IPS-20b (cell line): Measurements from ENCODE around the gene CAMSAP1.
"Not testable (repeated sequence)": the region's sequence is repeated elsewhere in the genome, so short reads cannot be mapped to it uniquely, and the experiment has no call there.

Experiments used
- H3K27ac ChIP-seq: one replicate; pipeline ENCODE4 v1.5.1; 2013; ENCODE audit warnings: low read length
- H3K27me3 ChIP-seq: 2 replicates; pipeline ENCODE4 v1.6.1; 2013; ENCODE audit warnings: mild to moderate bottlenecking, low read length, inconsistent platforms; ENCODE audit not compliant: insufficient read depth
- H3K36me3 ChIP-seq: 2 replicates; pipeline ENCODE4 v1.6.1; 2013; ENCODE audit warnings: low read depth, mild to moderate bottlenecking, inconsistent platforms, low read length, moderate library complexity; ENCODE audit not compliant: insufficient read depth
- H3K4me1 ChIP-seq: 2 replicates; pipeline ENCODE4 v1.6.1; 2013; ENCODE audit warnings: mild to moderate bottlenecking, control low read depth, inconsistent platforms, low read length, moderate library complexity; ENCODE audit not compliant: insufficient read depth
- H3K4me3 ChIP-seq: 2 replicates; pipeline ENCODE4 v1.5.1; 2013; ENCODE audit warnings: mild to moderate bottlenecking, low read length, inconsistent platforms
- H3K9ac ChIP-seq: 2 replicates; pipeline ENCODE4 v1.6.1; 2013; ENCODE audit warnings: low read depth, mild to moderate bottlenecking, inconsistent platforms, low read length, moderate library complexity
- H3K9me3 ChIP-seq: 2 replicates; pipeline ENCODE4 v1.6.1; 2013; ENCODE audit warnings: mild to moderate bottlenecking, low read depth, low read length, inconsistent platforms; ENCODE audit not compliant: insufficient read depth

The CAMSAP1 gene

GRCh38 chr9:135926402-135927194 lies 19.3 kb upstream of the CAMSAP1 start:
- H3K4me1 ChIP-seq, result no peaks in the 10 kb centered on the region
- no peak overlapping the region for H3K4me3 ChIP-seq
- no peaks in the 10 kb centered on the region for H3K9me3 ChIP-seq
- no peak overlapping the region for H3K9ac ChIP-seq
- H3K27me3 ChIP-seq, result no peaks in the 10 kb centered on the region
- H3K36me3 ChIP-seq, result peaks cover 8% of the 10 kb centered on the region; the same call in 1 of the 2 replicates
- no peak overlapping the region for H3K27ac ChIP-seq

- Histone ChIP-seq H3K9me3 (no peaks in the 10 kb centered on the region), H3K36me3 (no peaks in the 10 kb centered on the region), H3K27me3 (no peaks in the 10 kb centered on the region), H3K4me1 (no peaks in the 10 kb centered on the region), H3K4me3 (no peak overlapping the region), H3K9ac (no peak overlapping the region), H3K27ac (no peak overlapping the region)
Measured at GRCh38 chr9:135925496-135926133, 18.3 kb upstream of the CAMSAP1 start.

DNA sequence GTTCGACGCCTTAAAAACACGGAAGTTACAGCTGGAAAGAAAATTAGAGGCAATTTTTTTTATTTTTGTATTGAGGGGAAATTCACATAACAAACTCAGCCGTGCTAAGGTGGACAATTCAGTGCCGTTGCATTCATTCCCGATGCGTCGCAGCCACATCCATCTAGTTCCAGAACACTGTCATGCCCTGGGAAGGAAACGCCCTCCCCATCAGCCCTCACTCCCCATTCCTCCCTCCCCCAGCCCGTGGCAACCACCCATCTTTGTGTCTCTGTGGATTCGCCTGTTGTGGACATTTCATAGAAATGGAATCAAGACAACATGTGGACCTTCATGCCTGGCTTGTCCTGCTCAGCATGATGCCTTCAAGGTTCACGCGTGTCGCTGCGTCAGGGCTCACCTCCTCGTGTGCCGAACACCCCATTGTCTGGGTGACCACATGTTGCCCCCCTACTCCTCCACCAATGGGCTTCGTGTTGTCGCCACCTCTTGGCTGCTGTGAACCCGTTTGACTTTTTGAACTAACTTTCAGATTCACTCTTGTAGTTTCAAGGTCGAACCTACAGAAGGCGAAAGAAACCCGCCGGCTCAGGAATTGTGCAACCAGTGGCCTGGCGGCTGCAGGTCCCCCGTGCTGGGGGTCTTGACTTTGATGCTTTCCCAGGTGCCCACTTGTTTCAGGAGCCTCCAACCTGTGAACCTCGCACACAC lies 17.4 kb upstream of the CAMSAP1 start:
- Histone ChIP-seq H3K27ac (no peak overlapping the region), H3K4me3 (no peak overlapping the region), H3K27me3 (no peaks in the 10 kb centered on the region), H3K9me3 (peaks cover 6% of the 10 kb centered on the region; the same call in 1 of the 2 replicates), H3K36me3 (no peaks in the 10 kb centered on the region), H3K4me1 (no peaks in the 10 kb centered on the region), H3K9ac (no peak overlapping the region)

- H3K36me3 ChIP-seq, result no peaks in the 10 kb centered on the region
- peaks cover 18% of the 10 kb centered on the region; the same call in 1 of the 2 replicates for H3K9me3 ChIP-seq
- H3K9ac ChIP-seq, result no peak overlapping the region
- no peaks in the 10 kb centered on the region for H3K27me3 ChIP-seq
- no peaks in the 10 kb centered on the region for H3K4me1 ChIP-seq
- no peak overlapping the region for H3K4me3 ChIP-seq
- H3K27ac ChIP-seq, result no peak overlapping the region
Measured at GRCh38 chr9:135923508-135923907, 16.2 kb upstream of the CAMSAP1 start.

- Histone ChIP-seq H3K9ac (no peak overlapping the region), H3K4me1 (no peaks in the 10 kb centered on the region), H3K9me3 (peaks cover 34% of the 10 kb centered on the region), H3K36me3 (peaks cover 5% of the 10 kb centered on the region; the same call in 1 of the 2 replicates), H3K27ac (no peak overlapping the region), H3K27me3 (no peaks in the 10 kb centered on the region), H3K4me3 (no peak overlapping the region)
Measured at GRCh38 chr9:135921749-135922310, 14.5 kb upstream of the CAMSAP1 start.

DNA sequence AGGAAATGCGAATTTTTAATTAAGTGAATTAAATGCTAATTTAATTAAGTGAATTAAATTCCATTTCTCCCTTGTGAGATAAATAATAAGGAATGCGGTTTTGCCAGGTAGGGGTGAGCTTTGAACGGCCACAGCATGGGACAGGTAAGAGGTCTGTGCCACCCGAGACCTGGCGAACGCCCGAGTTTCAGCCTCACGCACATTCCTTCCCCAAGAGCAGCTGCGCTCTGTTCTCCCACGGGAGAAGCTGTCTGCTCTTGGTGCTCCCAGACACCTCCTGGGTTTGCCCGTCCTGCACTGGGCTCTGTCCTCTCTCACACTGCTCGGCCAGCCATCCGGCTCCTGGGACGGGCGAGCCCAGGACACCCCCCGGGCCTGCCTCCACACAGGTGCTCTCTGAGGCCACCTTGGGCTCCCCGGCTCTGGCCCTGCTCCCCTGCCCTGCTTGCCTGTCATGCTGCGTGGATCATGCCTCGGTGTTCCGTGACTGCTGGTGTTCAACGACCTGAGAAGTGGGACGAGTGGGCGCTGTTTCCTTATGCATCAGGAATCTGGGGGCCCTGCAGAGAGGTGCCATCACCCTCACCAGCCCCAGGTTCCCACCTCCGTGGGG lies 13.7 kb upstream of the CAMSAP1 start:
- Histone ChIP-seq H3K4me1 (no peaks in the 10 kb centered on the region), H3K9ac (no peak overlapping the region), H3K4me3 (no peak overlapping the region), H3K27me3 (no peaks in the 10 kb centered on the region), H3K27ac (no peak overlapping the region), H3K36me3 (peaks cover 13% of the 10 kb centered on the region), H3K9me3 (peaks cover 42% of the 10 kb centered on the region)

GRCh38 chr9:135920256-135920930 lies 13.0 kb upstream of the CAMSAP1 start:
- Histone ChIP-seq H3K36me3 (peaks cover 20% of the 10 kb centered on the region), H3K27ac (no peak overlapping the region), H3K4me1 (no peaks in the 10 kb centered on the region), H3K9me3 (peaks cover 49% of the 10 kb centered on the region), H3K27me3 (no peaks in the 10 kb centered on the region), H3K9ac (no peak overlapping the region), H3K4me3 (no peak overlapping the region)

GRCh38 chr9:135919318-135919890 lies 12.1 kb upstream of the CAMSAP1 start:
- Histone ChIP-seq H3K27me3 (no peaks in the 10 kb centered on the region), H3K36me3 (peaks cover 30% of the 10 kb centered on the region), H3K4me1 (no peaks in the 10 kb centered on the region), H3K4me3 (no peak overlapping the region), H3K27ac (no peak overlapping the region), H3K9ac (no peak overlapping the region), H3K9me3 (peaks cover 59% of the 10 kb centered on the region)

GRCh38 chr9:135916227-135916626 lies 8.9 kb upstream of the CAMSAP1 start:
- not testable (repeated sequence) for H3K4me1 ChIP-seq, H3K27me3 ChIP-seq, H3K27ac ChIP-seq, H3K4me3 ChIP-seq, H3K9ac ChIP-seq
- peaks cover 72% of the 10 kb centered on the region for H3K9me3 ChIP-seq
- peaks cover 57% of the 10 kb centered on the region for H3K36me3 ChIP-seq

DNA sequence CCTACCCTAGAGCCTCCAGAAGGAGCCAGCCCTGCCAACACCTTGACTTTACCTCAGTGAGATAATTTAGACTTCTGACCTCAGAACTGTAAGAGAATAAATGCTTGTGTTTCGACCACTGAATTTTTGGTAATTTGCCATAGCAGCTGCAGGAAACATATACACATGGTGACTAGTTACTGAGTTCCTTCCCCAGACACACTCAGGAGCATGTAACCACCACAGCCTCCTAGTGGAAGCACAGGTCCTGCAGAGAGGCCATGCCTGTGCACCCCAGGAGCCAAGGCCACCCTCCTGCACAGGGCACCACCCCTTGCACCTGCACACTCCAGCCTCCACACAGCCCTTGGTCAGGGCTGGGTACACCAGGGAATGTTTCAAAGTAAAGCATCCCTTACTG lies 7.6 kb upstream of the CAMSAP1 start:
- Histone ChIP-seq H3K4me1 (no peaks in the 10 kb centered on the region), H3K27ac (no peak overlapping the region), H3K36me3 (peaks cover 66% of the 10 kb centered on the region), H3K4me3 (no peak overlapping the region), H3K9me3 (peaks cover 68% of the 10 kb centered on the region), H3K9ac (no peak overlapping the region), H3K27me3 (no peaks in the 10 kb centered on the region)
